HG03558 (cell line): ENCODE measurements around the gene CCL25.
"Not testable (repeated sequence)": the region's sequence is repeated elsewhere in the genome, so short reads cannot be mapped to it uniquely, and the experiment has no call there.

Experiments used
- ATAC-seq: cut with Tn5 transposase; IDR thresholded peaks from one replicate; pipeline ENCODE4 v1.9.1; 2021; ENCODE audit warnings: moderate number of reproducible peaks; ENCODE audit not compliant: unreplicated experiment; ENCODE audit errors: extremely low read depth

Gene CCL25, protein sequence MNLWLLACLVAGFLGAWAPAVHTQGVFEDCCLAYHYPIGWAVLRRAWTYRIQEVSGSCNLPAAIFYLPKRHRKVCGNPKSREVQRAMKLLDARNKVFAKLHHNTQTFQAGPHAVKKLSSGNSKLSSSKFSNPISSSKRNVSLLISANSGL

DNA sequence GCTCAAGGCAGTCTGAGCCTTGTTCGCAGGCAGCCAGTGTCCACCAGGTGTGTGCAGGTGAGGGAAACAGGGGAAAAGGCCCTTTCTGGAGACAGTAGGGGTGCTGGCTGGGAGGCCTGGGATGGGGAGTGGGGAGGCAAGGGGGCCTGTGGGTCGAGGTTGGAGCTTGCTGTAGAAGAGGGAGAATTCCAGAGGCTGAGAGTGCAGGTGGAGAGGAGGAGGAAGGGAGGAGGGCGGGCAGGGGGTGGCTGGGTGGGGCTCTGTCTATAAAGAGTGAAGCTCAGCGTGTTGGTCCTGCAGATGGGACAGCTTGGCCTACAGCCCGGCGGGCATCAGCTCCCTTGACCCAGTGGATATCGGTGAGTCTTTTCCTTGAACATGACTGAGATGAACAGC is at the start of gene CCL25:
CCL25 (plus strand) TSS at position 297 of the 396 bp plus-strand sequence. CDS start 290 bp downstream, outside the sequence.
- ATAC-seq = no peak

GRCh38 chr19:8004001-8004400 is 48.6 kb upstream of the CCL25 start:
- ATAC-seq = no peak

- ATAC-seq = no peak
These were observed 47.6 kb upstream of the CCL25 start for GRCh38 chr19:8004723-8005513.

- no peak for ATAC-seq
These were observed 46.9 kb upstream of the CCL25 start, which contains the start of gene ELAVL1 for GRCh38 chr19:8005534-8006256. Gene ELAVL1, minus strand, starts transcription at chr19:8005641. Its CDS starts 13,826 bp downstream, at chr19:7991815.

DNA sequence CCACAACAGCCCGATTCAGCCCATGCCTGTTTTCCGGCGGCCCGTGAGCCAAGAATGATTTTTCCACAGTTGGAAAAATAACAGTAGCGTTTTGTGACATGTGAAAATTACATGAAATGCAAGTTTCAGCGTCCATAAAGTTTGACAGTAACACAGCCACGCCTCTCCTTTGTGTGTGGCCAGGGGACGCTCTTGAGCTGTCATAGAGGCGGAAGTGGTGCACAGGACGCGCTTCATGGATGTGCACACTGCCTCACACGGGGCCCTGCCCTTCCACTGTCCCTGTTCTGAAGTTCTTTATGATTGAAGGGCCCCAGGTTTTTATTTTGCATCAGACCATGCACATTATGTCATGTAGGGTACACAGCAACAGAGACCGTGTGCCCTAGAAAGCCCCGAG is 34.8 kb upstream of the CCL25 start:
- no peak for ATAC-seq

DNA sequence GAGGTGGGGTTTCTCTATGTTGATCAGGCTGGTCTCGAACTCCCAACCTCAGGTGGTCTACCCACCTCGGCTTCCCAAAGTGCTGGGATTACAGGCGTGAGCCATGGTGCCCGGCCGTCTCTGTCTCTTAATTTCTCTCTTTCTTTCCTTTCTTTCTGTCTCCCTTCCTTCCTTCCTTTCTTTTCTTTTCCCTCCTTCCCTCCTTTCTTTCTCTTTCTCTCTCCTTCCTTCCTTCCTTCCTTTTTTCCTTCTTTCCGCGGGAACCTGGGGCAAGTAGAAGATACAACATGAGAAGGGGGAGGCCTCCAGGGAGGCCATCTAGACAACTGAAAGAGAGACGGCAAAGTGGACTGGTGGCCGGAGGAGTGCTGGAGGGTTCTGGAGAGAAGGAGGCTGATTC is 31.9 kb upstream of the CCL25 start:
- no peak for ATAC-seq

DNA sequence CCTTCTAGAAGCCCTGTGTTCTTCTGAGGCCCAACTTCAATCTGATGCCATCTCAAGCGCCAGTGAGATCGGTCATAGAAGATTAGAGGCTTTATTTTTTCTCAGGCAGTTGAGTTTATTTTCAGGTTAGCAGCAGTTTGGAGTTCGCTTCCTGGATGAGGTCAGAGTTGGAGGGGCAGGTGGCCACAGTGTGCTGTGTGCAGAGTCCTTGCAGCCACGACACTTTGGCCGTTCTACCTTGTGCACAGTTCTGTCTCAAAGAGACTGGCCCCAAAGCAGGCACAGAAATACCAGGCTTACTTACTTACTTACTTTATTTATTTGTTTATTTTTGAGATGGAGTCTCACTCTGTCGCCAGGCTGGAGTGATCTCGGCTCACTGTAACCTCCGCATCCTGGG is 31.2 kb upstream of the CCL25 start:
- ATAC-seq = no peak

DNA sequence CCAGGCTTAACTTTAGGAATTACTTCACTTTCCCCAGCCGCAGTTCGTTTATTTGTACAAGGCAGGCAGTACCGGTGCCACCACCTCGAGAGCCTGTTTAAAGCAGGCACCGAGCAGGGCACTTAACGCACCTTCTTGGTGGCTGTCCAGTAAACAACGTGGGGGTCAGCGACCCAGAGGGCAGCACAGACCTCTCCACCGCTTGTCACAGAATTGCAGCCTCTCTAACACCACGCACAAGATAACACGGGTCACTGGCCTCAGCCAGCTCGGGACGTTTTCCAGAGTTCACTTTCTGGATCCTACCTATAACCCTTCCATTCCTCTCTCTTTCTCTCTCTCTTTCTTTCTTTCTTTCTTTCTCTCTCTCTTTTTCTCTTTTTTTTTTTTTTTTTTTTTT is 30.3 kb upstream of the CCL25 start:
- no peak for ATAC-seq

DNA sequence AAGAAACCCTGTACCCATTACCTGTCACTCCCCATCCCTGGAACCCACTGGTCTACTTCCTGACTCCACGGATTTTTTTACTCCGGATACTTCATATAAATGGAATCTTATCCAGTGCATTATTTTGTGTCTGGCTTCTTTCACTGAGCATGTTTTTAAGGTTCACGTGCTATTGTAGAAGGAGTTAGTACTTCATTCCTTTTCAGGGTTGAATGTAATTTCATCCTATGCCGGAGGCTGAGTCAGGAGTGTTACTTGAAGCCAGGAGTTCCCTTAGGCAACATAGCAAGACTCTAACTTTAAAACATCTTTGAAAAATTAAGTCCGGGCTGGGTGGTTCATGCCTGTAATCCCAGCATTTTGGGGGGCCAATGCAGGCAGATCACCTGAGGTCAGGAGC is 29.2 kb upstream of the CCL25 start:
- ATAC-seq = no peak

- not testable (repeated sequence) for ATAC-seq
These were observed 28.3 kb upstream of the CCL25 start for GRCh38 chr19:8024256-8024655.

DNA sequence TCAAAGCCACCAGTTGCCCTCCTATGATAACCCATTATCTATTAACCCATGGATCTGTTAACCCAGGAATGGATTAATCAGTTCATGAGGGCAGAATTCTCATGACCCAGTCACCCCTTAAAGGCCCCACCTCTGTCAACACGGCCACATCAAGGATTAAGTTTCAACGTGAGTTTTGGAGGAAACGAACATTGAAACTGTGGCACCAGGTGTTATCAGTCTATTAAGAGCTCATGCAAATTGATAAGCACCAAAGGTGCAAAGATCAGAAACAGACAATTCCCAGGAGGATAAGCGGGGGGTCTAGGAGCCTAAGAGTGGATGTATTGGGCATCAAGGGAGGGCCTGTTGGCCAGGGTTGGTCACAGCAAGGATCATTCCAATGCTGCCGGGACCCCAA is 27.2 kb upstream of the CCL25 start:
- no peak for ATAC-seq

DNA sequence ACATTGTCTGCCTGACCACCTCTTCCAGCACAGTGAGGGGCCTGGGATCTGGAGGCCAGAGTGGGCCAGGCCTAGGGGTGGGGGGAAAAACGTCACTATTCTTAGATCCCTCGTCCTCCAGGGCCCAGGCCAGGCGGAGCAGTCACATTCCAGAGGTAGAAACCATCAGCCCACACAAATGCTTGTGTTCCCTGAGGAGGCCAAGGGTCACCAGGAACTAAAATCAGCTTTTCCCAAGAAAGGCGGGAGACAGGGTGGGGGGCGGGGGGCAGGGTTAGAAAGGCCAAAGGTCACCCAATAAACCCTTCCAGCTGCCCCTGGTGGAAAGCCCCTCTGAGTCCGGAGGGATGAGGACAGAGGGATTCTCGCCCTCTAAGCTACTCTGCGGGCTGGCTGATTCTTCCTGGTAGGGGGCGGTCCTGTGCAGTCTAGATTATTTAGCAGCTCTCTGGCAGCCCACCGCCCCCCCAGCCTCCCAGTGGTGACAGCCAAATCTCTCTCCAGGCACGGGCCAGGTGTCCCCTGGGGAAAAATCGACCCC is 23.5 kb upstream of the CCL25 start:
- no peak for ATAC-seq

GRCh38 chr19:8030960-8031359 is 21.6 kb upstream of the CCL25 start:
- no peak for ATAC-seq

DNA sequence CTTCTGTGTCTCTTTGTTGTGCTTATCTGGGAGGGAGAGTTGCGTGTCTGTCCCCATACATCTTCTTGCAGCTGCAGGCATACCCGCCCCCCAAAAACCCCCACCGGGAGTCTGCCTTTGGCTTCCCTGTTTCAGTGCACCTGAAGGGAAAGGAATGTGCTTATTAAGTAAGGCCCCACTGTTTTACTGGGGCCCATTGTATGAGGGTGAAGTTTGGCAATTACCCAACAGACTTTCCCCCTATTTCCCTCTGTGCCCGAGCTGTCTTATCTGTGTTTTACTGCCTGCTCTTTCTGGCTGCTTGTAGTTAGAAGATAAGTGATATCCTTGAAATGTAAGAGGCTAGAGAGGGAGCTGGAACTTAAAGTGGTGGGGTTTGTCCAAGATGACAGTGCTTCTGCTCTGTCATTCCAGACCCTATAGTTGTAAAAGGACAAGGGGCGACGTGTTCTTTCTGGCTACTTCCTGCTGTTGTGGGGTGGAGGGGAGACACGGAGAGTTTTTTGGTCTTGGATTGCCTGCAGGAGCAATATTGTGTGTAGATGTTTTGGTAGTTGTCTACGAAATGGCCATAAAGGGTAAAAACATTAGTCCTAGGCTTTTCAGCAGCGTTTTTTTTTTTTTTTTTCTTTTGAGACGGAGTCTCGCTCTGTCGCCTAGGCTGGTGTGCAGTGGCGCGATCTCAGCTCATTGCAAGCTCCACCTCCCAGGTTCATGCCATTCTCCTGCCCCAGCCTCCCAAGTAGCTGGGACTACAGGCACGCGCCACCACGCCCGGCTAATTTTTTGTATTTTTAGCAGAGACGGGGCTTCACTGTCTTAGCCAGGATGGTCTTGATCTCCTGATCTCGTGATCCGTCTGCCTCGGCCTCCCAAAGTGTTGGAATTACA is 19.0 kb upstream of the CCL25 start:
- ATAC-seq = not testable (repeated sequence)

GRCh38 chr19:8034178-8034525 is 18.4 kb upstream of the CCL25 start:
- ATAC-seq = no peak

DNA sequence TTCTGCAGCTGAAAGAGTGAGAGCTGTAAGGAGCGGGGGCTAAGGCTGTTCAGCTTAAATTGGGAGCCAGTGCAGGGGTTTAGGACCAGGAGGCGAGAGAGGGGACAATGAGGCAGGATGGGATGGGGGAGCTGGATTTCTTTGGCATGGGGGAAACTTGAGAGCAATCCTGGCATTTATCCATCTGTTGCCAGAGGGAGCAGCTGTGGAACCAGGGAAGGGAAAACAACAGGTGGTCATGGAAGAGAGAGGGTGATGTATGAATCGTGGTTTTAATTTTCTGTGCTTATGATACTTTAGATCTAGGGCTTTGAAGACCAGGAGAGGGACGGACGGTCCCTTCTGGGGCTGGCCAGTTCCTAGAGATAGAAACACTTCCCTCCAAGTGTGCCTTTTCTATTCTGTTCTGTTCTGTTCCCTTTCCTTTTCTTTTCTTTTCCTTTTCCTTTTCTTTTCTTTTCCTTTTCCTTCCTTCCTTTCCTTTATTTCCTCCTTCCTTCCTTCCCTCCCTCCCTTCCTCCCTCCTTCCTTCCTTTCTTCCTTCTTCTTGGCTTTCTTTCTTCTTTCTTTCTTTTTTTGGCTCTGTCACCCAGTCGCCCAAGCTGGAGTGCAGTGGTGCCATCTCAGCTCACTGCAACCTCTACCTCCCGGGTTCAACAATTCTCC is 16.0 kb upstream of the CCL25 start:
- no peak for ATAC-seq

DNA sequence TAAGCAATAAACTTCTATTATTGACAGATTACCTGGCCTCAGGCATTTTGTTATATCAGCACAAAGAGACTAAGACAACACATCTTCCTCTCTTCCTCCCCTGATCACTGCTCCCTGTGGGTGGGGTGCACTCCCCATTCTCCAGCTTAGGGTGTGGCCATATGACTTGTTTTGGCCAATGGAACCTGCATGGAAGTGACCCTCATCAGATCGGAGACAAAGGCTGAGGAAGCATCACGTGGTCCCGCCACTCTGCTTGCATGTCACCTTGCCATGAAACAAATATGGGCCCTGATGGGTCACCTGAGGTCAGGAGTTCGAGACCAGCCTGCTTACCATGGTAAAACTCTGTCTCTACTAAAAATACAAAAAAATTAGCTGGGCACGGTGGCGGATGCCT is 13.7 kb upstream of the CCL25 start:
- ATAC-seq = no peak

DNA sequence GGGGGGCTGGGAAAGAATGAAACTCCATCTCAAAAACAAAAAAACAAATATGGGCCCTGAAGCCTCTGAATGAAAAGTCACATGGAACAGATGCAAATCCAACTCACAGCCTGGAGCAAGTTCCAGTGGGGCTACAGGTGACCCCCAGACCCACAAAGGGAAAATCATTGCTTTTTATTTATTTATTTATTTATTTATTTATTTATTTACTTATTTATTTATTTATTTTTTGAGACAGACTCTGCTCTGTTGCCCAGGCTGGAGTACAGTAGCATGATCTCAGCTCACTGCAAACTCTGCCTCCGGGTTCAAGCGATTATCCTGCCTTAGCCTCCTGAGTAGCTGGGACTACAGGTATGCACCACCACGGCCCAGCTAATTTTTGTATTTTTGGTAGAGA is 13.3 kb upstream of the CCL25 start:
- no peak for ATAC-seq

DNA sequence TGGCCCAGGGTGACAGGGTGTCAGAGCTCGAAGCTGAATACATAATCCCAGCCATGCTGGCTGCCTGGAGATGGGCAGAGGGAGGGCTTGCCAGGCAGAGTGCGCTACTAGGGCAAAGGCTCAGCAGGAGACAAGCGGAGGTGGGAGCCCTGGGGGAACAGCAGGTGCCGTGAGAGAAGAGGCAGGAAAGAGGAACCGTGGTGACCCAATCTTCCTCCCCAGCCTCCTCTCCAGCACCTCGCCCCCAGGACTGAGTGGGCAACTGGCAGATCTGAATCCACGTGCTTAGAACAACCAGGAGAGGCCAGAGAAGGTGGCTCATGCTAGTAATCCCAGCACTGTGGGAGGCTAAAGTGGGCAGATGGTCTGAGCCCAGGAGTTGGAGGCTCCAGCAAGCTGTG is 11.0 kb upstream of the CCL25 start:
- no peak for ATAC-seq

DNA sequence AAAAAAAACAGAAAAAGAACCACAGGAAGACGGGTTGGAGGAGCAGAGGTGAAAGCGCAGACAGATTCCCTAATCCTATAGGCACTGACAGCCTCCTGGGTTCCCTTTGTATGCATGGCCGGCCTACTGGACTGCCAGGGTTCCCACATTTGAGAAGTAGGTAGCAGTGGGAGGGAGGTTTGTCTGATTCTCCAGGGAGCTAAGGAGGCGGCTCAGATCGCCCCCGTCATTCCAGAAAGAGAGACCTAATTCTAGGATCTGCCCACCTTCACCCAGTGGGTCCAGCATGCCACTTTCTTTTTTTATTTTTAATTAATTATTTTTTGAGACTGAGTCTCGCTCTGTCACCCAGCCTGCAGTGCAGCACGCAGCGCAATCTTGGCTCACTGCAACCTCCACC is 9.7 kb upstream of the CCL25 start:
- no peak for ATAC-seq
